Measurements from ENCODE around the gene GHITM. TPM values are rescaled to one million over a fixed set of nuclear protein-coding genes. Genes with fewer than 3 reads are reported as not detected.

Gene GHITM
- total RNA-seq, 1 experiment from 2014 or later: 156 TPM

- TF ChIP-seq EGR1 (IDR thresholded peaks at IDR 0.05; ENCODE audit: low read depth) (no peak), CBX3 (IDR thresholded peaks at IDR 0.05; ENCODE audit: low read depth) (no peak), CEBPB (IDR thresholded peaks at IDR 0.05; ENCODE audit: low read depth) (no peak), CTCF (IDR thresholded peaks at IDR 0.05 in 2 of 3, conservative IDR thresholded peaks at IDR 0.05 in 1 of 3; ENCODE audit: borderline replicate concordance in 1 of 3, insufficient read depth in 1 of 3, low read depth in 2 of 3, low read length in 2 of 3) (no peak), TCF7L2 (IDR thresholded peaks at IDR 0.05; ENCODE audit: borderline replicate concordance, extremely low read depth, insufficient read depth, insufficient read length) (no peak), EZH2phosphoT487 (IDR thresholded peaks at IDR 0.05; ENCODE audit: borderline replicate concordance) (no peak), ELF1 (IDR thresholded peaks at IDR 0.05; ENCODE audit: borderline replicate concordance, low read depth) (no peak)
Observed at GRCh38 chr10:84196083-84196482, 56.8 kb downstream of the GHITM start (continued).

- Histone ChIP-seq H3K27me3 (ENCODE audit: insufficient read depth, low read length) (peaks cover 19% of the 10 kb centered on the region), H3K27ac (ENCODE audit: low read depth, low read length) (no peak overlapping the region), H3K9me3 (ENCODE audit: control insufficient read depth in 1 of 2, insufficient read depth in 1 of 2, low read depth in 1 of 2, low read length in 2 of 2) (no peaks in the 10 kb centered on the region), H3K9ac (ENCODE audit: low read length) (no peak overlapping the region), H4K20me1 (ENCODE audit: insufficient read depth) (no peaks in the 10 kb centered on the region), H3K9me2 (ENCODE audit: insufficient read depth) (no peaks in the 10 kb centered on the region), H3K4me3 (replicated peaks in 1 of 2; ENCODE audit: low read depth in 1 of 2, low read length in 2 of 2) (no peak overlapping the region), H3K79me2 (ENCODE audit: insufficient read depth, low read length) (no peaks in the 10 kb centered on the region), H3K4me2 (ENCODE audit: low read length) (no peak overlapping the region), H2AFZ (ENCODE audit: low read depth, low read length, poor library complexity, severe bottlenecking) (no peak overlapping the region), H3K36me3 (ENCODE audit: control insufficient read depth in 1 of 2, insufficient read depth in 2 of 2, low read length in 2 of 2) (no peaks in the 10 kb centered on the region), H3K4me1 (ENCODE audit: control insufficient read depth in 1 of 2, insufficient read depth in 2 of 2, low read length in 2 of 2) (no peaks in the 10 kb centered on the region)
- no peak for TF ChIP-seq ELF1 (IDR thresholded peaks at IDR 0.05; ENCODE audit: borderline replicate concordance, low read depth)
- no peak for TF ChIP-seq EZH2phosphoT487 (IDR thresholded peaks at IDR 0.05; ENCODE audit: borderline replicate concordance)
- no peak for TF ChIP-seq EZH2 (IDR thresholded peaks at IDR 0.05)
- TF ChIP-seq JUND (IDR thresholded peaks at IDR 0.05): no peak
- TF ChIP-seq SP1 (IDR thresholded peaks at IDR 0.05; ENCODE audit: low read depth): no peak
- TF ChIP-seq SRF (IDR thresholded peaks at IDR 0.05; ENCODE audit: low read depth): no peak
- TF ChIP-seq CTCF (IDR thresholded peaks at IDR 0.05 in 2 of 3, conservative IDR thresholded peaks at IDR 0.05 in 1 of 3; ENCODE audit: borderline replicate concordance in 1 of 3, insufficient read depth in 1 of 3, low read depth in 2 of 3, low read length in 2 of 3): no peak
- no peak for TF ChIP-seq EGR1 (IDR thresholded peaks at IDR 0.05; ENCODE audit: low read depth)
- TF ChIP-seq POLR2A (IDR thresholded peaks at IDR 0.05; ENCODE audit: borderline replicate concordance, extremely low read depth, insufficient read depth, insufficient read length): no peak
- no peak for TF ChIP-seq YY1 (IDR thresholded peaks at IDR 0.05; ENCODE audit: extremely low read depth, insufficient replicate concordance, low read depth, low read length)
- TF ChIP-seq SIN3A (IDR thresholded peaks at IDR 0.05; ENCODE audit: low read depth): no peak
- no peak for TF ChIP-seq FOSL1 (IDR thresholded peaks at IDR 0.05; ENCODE audit: low read depth)
- ChIA-PET POLR2A (no interaction called here), CTCF (no interaction called here), RAD21 (ENCODE audit: low non-redundant PET in 1 of 2, low total read pairs in 2 of 2, uncharacterized antibody in 2 of 2, unreplicated experiment in 2 of 2) (no interaction called here)
- no TSS peak for BruUV-seq (replicated peaks)
- DNase-seq (ENCODE audit: low read depth, low spot score) (no peak), ATAC-seq (no peak)
- intact Hi-C loops (cut with micrococcal nuclease): no loop called here
Observed at GRCh38 chr10:84196941-84197340, 57.6 kb downstream of the GHITM start.
